Measurements from ENCODE around the gene TTC39C.

DNA sequence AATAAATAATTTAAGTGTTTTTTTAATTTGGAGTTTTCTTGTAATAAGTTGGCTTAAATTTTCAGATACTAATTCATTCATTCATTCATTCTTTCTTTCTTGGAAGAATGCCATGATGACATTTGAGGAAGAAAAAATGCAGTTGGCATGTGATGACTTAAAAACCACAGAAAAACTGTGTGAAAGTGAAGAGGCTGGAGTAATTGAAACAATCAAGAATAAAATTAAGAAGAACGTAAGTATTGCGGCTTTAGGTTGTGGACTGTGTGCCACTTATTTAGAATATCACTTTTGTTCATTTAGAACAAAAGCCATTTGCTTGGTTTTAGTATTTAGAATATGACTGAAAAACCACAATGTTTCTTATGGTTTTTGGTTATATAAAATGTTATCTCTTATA is 51.4 kb downstream of the TTC39C start:
- TF ChIP-seq, protein P1, sequence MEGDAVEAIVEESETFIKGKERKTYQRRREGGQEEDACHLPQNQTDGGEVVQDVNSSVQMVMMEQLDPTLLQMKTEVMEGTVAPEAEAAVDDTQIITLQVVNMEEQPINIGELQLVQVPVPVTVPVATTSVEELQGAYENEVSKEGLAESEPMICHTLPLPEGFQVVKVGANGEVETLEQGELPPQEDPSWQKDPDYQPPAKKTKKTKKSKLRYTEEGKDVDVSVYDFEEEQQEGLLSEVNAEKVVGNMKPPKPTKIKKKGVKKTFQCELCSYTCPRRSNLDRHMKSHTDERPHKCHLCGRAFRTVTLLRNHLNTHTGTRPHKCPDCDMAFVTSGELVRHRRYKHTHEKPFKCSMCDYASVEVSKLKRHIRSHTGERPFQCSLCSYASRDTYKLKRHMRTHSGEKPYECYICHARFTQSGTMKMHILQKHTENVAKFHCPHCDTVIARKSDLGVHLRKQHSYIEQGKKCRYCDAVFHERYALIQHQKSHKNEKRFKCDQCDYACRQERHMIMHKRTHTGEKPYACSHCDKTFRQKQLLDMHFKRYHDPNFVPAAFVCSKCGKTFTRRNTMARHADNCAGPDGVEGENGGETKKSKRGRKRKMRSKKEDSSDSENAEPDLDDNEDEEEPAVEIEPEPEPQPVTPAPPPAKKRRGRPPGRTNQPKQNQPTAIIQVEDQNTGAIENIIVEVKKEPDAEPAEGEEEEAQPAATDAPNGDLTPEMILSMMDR (IDR thresholded peaks at IDR 0.05): no peak
- TF ChIP-seq POLR2A (IDR thresholded peaks at IDR 0.05) (no peak), POLR2AphosphoS5 (IDR thresholded peaks at IDR 0.05) (no peak)

Data from breast epithelium (tissue), 3 donors.